GM19240 (cell line): ENCODE measurements around the gene MAP2K7.
A peak's percentile ranks its signal among the peaks of the same experiment; 100 is the strongest.
"Not testable (repeated sequence)": the region's sequence is repeated elsewhere in the genome, so short reads cannot be mapped to it uniquely, and the experiment has no call there.

Source experiments
- DNase-seq: peaks from one replicate; pipeline ENCODE4 v3.0.0; 2011; ENCODE audit warnings: low spot score; ENCODE audit not compliant: insufficient read length

The MAP2K7 gene

DNA sequence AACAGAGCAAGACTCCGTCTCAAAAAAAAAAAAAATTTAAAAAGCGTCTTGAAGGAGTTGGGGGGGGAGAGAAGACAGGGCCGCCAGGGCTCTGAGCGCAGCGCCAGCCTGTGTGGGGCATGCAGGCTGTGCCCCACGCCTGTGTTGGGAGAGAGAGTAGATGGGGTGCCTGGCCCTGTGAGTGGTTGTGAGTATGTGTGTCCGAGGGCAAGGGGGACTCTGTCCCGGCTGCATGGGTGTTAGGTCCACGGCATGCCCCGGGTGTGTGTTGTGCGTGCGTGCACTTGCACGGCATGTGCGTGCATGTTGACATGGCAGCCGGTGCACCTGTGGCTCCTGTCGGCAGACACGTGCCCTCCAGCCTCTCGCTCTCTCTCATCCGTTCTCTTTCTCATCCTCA is 3.4 kb downstream of the MAP2K7 start:
- DNase-seq = no peak

DNA sequence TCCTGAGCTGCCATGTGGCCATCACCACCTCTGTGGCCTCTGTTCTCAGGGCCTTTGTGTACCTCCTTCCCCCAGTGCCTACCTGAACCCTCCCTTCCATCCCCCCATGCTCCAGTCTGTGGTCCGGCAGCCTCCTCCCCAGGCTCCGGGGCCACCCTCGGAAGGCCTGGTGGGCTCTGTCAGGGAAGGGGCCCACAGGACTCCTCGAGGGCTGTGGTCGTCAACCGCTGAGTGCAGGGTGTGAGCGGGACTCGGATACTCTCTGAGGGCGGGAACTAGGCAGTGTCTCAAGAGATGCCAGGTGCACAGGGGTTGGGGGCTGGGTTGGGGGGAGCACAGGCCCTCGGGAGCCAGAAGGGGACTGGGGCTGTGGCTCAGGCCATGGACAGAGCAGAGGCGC is 3.9 kb downstream of the MAP2K7 start:
- no peak for DNase-seq

DNA sequence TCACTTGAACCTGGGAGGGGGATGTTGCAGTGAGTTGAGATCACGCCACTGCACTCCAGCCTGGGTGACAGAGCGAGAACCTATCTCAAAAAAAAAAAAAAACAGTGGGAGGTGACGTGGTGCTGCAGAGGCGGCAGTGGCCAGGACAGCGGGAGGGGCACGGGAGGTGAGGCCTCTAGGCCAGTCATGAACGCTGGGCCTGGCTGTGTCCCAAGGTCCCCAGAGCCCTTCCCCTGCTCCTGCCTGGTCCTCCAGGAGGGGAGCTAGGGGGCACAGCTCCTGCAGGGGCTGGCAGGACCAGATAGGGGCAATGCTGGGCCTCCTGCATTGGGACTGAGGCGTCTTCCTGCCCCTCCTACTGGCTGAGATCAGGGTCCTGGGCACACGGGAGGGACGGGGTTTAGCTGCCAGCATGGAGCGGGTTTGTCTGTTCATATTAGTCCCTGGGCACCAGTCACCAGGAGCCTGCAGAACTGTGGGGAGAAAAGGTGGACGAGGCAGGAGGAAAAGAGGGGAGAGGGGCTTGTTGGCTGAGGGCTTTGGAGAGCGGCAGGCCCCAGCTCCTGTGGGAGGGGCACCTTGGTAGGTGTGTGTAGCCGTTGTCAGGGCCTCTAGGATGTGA is 4.5 kb downstream of the MAP2K7 start:
- DNase-seq = no peak

GRCh38 chr19:7908742-7909461 is 5.2 kb downstream of the MAP2K7 start:
- no peak for DNase-seq

GRCh38 chr19:7909471-7910067 is 5.9 kb downstream of the MAP2K7 start:
- no peak for DNase-seq

DNA sequence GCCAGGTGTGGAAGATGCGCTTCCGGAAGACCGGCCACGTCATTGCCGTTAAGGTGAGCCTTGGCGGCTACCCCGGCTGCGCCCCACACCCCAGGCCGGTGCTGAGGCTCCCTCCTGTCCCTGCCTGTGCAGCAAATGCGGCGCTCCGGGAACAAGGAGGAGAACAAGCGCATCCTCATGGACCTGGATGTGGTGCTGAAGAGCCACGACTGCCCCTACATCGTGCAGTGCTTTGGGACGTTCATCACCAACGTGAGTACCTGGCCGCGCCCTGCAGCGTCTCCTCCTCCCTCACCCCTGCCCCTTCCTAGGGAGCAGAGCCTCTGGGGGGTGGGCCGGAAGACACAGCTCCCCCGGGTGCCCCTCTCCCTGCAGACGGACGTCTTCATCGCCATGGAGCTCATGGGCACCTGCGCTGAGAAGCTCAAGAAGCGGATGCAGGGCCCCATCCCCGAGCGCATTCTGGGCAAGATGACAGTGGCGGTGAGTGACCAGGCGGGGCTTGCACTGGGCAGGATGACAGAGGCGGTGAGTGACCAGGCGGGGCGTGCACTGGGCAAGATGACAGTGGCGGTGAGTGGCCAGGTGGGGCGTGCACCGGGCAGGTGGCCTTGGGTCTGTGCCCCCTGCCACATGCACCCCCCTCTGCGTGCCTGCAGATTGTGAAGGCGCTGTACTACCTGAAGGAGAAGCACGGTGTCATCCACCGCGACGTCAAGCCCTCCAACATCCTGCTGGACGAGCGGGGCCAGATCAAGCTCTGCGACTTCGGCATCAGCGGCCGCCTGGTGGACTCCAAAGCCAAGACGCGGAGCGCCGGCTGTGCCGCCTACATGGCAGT is 6.9 kb downstream of the MAP2K7 start:
- no peak for DNase-seq

DNA sequence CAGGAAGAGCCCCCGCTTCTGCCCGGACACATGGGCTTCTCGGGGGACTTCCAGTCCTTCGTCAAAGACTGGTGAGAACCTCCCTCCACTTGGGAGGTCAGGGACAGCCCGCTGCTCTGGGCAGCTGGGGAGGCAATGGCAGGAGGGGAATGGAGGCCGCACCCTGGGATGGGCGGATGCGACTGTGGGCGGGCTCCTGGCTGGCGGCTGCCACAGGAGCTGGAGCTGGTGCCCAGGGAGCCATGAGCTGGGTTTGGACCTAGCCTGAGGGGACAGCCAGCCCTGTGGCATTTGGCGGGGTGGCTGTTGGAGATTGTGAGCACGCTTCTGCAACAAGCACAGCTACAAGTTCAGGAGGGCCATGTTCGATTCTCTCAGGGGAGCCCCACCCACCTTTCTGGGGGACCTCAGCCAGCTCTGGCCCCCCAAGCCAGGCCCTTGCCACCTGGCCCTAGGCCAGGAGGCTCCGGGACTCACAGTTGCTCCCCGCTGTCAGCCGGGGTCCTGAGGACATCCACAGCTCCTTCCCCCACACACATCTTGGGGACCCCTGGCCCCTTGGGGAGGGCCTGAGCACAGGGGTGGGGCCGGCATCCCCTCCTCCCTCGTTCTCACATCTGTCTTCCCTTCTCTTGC is 7.9 kb downstream of the MAP2K7 start:
- DNase-seq = no peak

GRCh38 chr19:7912144-7912696 is 8.5 kb downstream of the MAP2K7 start:
- no peak for DNase-seq

DNA sequence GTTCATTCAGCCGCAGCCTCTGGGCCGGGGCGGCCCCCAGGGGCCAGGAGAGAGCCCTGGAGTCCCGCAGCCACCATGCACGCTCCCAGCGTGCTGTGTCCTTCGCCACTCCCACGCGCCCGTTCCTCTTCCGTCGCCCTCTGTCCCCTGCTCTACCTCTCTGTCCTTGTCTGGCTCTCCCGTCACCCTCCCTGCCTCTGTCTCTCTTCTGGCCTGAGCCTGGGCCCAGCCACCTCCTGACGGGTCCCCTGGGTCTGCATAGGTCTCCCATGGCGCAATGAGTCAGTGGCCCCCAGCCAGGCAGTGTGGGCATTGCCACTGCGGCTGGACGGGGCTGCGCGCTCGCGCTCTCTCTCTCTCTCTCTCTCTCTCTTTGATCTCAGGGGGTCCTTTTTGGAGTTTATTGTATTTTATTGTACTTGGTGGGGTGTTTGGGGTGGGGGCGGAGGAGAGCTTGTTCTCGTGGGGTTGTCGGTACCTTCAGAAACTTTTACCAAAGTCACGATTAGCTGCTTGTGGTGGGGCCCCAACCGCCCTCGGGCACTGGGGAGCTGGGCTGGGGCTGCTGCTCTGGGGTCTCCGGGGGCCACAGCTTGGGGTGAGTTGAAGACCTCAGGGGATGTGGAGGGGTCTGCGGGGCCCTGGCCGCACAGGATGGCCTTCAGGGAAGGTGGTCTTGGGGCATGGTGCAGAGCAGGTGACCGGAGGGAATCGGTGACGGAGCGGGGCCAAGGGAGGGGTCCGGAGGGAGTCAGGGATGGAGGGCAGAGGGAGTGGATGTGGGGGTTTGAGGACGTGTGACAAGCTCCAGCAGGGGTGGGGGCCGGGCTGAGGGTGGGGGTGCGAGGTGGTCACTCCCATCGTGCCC is 9.3 kb downstream of the MAP2K7 start:
- DNase-seq = no peak

GRCh38 chr19:7913652-7914051 is 10.0 kb downstream of the MAP2K7 start:
- no peak for DNase-seq

DNA sequence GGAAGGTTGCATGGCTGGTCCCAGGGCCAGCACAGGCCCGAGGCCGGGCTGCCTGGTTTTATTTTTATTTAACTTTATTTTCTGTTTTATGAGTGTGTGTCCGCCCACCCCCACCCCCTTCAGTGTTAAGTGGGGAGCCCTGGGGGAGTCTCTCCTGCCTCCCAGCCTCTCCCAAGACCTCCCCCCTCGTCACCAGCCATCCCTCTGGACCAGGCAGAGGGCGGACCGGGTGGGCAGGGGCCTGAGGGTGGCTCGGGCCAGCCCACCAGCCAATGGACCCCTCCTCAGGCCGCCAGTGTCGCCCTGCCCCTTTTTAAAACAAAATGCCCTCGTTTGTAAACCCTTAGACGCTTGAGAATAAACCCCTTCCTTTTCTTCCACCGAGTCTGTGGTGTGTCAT is 10.4 kb downstream of the MAP2K7 start:
- DNase-seq = no peak

DNA sequence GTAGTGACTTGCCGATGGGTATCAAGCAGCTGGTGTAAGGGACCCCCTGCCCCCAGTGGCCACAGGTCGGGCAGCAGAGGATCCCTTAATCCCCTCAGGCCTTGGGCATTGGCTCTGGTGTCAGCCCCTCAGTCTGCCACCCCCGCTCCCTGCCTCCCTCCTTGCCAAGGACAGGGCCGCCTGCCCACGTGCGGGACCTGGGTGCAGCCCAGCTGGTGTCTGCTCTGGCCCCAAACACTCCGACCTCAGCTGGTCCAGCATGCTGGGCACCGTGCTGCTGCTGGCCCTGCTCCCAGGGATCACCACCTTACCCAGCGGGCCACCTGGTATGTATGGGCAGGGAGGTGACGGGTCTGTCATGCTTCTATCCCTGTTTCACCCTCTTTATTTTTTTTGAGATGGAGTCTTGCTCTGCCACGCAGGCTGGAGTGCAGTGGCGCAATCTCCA is 10.9 kb downstream of the MAP2K7 start, which contains the start of gene TGFBR3L:
TGFBR3L (plus strand) TSS at position 233 of the 448 bp plus-strand sequence.
- no peak for DNase-seq

DNA sequence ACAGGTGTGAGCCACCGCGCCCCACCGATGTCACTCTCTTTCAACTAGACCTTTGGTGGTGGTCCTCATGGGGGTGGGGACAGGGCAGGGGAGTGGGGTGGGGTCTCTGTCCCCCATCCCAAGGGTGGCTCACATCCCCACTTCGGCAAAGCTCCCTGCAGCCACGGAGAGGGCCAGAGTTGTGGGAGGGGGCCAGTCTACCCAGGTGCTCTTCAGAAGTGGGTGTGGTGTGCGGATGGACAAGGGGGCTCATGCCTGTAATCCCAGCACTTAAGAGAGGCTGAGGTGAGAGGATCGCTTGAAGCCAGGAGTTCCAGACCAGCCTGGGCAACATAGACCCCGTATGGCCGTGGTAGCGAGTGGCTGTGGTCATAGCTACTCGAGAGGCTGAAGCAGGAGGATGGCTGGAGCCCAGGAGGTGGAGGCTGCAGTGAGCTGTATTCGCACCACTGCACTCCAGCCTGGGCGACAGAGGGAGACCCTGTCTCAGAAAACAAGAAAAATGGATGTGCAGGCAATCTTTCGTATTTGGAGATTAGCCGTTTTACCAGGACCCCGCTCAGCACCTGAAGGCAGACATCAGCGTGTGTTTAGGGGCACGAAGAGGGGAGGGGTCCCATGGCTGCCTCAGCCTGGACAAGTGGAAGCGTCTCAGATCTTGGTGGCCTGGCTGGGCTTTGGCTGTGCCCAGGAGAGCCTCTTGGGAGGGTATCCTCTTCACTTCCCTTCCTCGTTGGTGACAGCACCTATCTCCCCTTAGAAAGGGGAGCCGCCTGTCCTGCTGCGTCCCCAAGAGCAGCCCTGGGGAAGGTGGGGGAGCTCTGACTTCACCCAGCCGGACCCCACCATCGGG is 11.8 kb downstream of the MAP2K7 start:
- no peak for DNase-seq

GRCh38 chr19:7916103-7916954 is 12.7 kb downstream of the MAP2K7 start:
- DNase-seq = no peak

DNA sequence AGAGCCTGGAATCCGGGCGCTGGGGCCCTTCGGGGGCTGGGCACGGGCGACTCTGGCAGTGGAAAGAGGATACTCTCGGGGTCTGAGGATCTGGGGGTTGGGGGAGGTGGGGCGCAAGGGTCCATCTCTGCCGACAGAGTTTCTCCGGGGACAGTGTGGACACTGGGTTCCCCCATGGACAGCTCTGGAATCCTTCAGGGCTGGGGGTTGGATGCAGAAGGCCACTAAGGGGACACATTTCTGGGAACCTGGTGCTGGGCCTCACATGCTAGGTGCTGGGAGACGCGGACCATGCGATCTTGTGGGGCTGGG is 13.2 kb downstream of the MAP2K7 start:
- no peak for DNase-seq

- DNase-seq = peak; percentile 59
Observed at GRCh38 chr19:7917267-7918061, 13.8 kb downstream of the MAP2K7 start.

DNA sequence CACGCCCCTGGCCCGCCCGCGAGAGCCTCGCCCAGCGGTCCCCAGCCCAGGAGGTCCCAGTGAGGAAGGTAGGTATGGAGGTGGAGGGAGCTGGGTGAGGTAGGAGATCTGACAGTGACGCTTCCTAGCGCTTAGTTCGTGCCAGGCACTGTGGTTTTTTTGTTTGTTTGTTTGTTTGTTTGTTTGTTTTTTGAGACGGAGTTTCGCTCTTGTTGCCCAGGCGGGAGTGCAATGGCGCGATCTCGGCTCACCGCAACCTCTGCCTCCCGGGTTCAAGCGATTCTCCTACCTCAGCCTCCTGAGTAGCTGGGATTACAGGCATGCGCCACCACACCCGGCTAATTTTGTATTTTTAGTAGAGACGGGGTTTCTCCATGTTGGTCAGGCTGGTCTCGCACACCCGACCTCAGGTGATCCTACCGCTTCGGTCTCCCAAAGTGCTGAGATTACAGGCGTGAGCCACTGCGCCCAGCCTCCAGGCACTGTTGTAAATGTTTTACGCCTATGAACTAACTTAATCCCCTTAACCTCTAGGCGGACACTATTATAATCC is 14.5 kb downstream of the MAP2K7 start:
- DNase-seq = not testable (repeated sequence)
